ENCODE data around the gene DCAF12.

DNA sequence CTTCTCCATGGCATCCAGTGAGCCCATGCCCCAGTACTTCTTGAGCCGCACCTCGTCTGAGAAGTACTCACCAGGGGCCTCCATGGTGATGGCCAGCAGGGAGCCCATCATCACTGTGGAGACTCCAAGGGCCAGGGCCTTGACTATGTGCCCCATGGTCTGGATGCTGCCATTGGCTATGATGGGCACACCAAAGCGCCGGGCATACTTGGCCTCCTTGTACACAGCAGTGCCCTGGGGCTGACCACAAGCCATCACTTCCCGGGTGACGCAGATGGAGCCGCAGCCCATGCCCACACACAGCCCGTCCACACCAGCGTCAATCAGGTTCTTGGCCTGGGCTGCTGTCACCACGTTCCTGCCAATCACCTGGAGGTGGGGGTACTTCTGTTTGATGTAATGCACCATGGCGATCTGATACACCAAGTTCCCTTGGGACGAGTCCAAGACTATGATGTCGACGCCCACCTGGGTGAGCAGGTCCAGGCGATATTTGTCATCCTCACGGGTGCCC lies 7.0 kb upstream of the DCAF12 start:
- TF ChIP-seq, protein P1, sequence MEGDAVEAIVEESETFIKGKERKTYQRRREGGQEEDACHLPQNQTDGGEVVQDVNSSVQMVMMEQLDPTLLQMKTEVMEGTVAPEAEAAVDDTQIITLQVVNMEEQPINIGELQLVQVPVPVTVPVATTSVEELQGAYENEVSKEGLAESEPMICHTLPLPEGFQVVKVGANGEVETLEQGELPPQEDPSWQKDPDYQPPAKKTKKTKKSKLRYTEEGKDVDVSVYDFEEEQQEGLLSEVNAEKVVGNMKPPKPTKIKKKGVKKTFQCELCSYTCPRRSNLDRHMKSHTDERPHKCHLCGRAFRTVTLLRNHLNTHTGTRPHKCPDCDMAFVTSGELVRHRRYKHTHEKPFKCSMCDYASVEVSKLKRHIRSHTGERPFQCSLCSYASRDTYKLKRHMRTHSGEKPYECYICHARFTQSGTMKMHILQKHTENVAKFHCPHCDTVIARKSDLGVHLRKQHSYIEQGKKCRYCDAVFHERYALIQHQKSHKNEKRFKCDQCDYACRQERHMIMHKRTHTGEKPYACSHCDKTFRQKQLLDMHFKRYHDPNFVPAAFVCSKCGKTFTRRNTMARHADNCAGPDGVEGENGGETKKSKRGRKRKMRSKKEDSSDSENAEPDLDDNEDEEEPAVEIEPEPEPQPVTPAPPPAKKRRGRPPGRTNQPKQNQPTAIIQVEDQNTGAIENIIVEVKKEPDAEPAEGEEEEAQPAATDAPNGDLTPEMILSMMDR (IDR thresholded peaks at IDR 0.05; ENCODE audit: low read depth, low read length) = no peak
- TF ChIP-seq POLR2A (IDR thresholded peaks at IDR 0.05; ENCODE audit: extremely low read depth, insufficient read length) (no peak), MYC (IDR thresholded peaks at IDR 0.05; ENCODE audit: low read depth, low read length) (no peak)
- TF ChIP-seq, protein P2, sequence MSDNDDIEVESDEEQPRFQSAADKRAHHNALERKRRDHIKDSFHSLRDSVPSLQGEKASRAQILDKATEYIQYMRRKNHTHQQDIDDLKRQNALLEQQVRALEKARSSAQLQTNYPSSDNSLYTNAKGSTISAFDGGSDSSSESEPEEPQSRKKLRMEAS (IDR thresholded peaks at IDR 0.05; ENCODE audit: low read depth, low read length) = no peak
